Measurements from ENCODE around the gene EXOC3L4. TPM values are rescaled to one million over a fixed set of nuclear protein-coding genes. Genes with fewer than 3 reads are reported as not detected.

Gene EXOC3L4
- total and polyA plus RNA-seq, 9 of the 15 experiments (the other 6 are each of a cell fraction or from before 2014, with no cell fraction given), result 0.10 to 6.7 (median 0.98) TPM; not detected in 1

- Histone ChIP-seq H3K79me2 (ENCODE audit: control insufficient read depth, insufficient read depth, low read length) (no peaks in the 10 kb centered on the region), H3K9ac (ENCODE audit: insufficient read depth in 1 of 2, low read depth in 2 of 2, low read length in 2 of 2) (no peak overlapping the region), H3K4me2 (ENCODE audit: insufficient read depth, low read length) (no peak overlapping the region), H3K9me1 (ENCODE audit: control insufficient read depth, insufficient read depth, low read length) (no peaks in the 10 kb centered on the region), H3K27ac (ENCODE audit: extremely low read depth, low read depth, low read length) (no peak overlapping the region), H3K36me3 (ENCODE audit: control insufficient read depth, insufficient read depth, low read length) (no peaks in the 10 kb centered on the region), H3K4me3 (no peak overlapping the region), H3K9me3 (replicated peaks; ENCODE audit: control insufficient read depth, insufficient read depth, low read depth, low read length) (no peaks in the 10 kb centered on the region), H4K20me1 (replicated peaks; ENCODE audit: control insufficient read depth, insufficient read depth, low read length) (no peaks in the 10 kb centered on the region), H3K27me3 (ENCODE audit: control insufficient read depth in 2 of 2, insufficient read depth in 2 of 2, low read length in 2 of 2) (no peaks in the 10 kb centered on the region; a peak in 1 of 5 replicates), H2AFZ (ENCODE audit: low read depth, low read length) (no peak overlapping the region), H3K4me1 (replicated peaks in 1 of 2; ENCODE audit: control insufficient read depth in 2 of 2, insufficient read depth in 2 of 2, low read length in 2 of 2) (peaks cover 6 to 7% of the 10 kb centered on the region in 2 experiments; a peak in 4 of 5 replicates)
- 23% methylated on average over 4 of the region's 4 CpGs for WGBS (ENCODE audit: insufficient coverage, low coverage, missing lambda C conversion rate)
- CTCF ChIA-PET (ENCODE audit: low intra/inter-chr PET ratio), result no interaction called here
- POLR2A ChIA-PET, result no interaction called here
- DNase-seq (ENCODE audit: extremely low read depth in 1 of 4, low spot score in 3 of 4), result no peak
- ATAC-seq, result no peak
- no TSS peak for BruUV-seq (replicated peaks)
- no peak for TF ChIP-seq XRCC3 (IDR thresholded peaks at IDR 0.05)
- no peak for TF ChIP-seq BRD4 (IDR thresholded peaks at IDR 0.05)
- no peak for TF ChIP-seq ZNF384 (IDR thresholded peaks at IDR 0.05; ENCODE audit: low read depth, low read length)
- no peak for FAIRE-seq
- intact Hi-C loops (cut with micrococcal nuclease) (no loop called here), in situ Hi-C loops (cut with MboI) (no loop called here)
Measured at GRCh38 chr14:103144085-103144484, 49.6 kb downstream of the EXOC3L4 start.

- FAIRE-seq (no peak), DNase-seq (ENCODE audit: extremely low read depth in 1 of 4, low spot score in 3 of 4) (no peak), ATAC-seq (no peak)
- BruUV-seq (replicated peaks), result no TSS peak
- no peaks in the 10 kb centered on the region for H4K20me1 ChIP-seq (replicated peaks; ENCODE audit: control insufficient read depth, insufficient read depth, low read length)
- H3K4me3 ChIP-seq, result no peak overlapping the region
- no peak overlapping the region for H3K4me2 ChIP-seq (ENCODE audit: insufficient read depth, low read length)
- peaks cover 0 to 2% of the 10 kb centered on the region in 2 experiments; a peak in 3 of 5 replicates for H3K27me3 ChIP-seq (ENCODE audit: control insufficient read depth in 2 of 2, insufficient read depth in 2 of 2, low read length in 2 of 2)
- peaks cover 0 to 2% of the 10 kb centered on the region in 2 experiments; a peak in 3 of 5 replicates for H3K4me1 ChIP-seq (replicated peaks in 1 of 2; ENCODE audit: control insufficient read depth in 2 of 2, insufficient read depth in 2 of 2, low read length in 2 of 2)
- H2AFZ ChIP-seq (ENCODE audit: low read depth, low read length), result no peak overlapping the region
- POLR2A ChIA-PET, result interaction anchor here (0.6 to 0.7 kb wide), 2 partner anchors 31 to 40 kb away, joined by 3 to 5 read pairs; no protein-coding TSS in a partner anchor
- H3K9ac ChIP-seq (ENCODE audit: insufficient read depth in 1 of 2, low read depth in 2 of 2, low read length in 2 of 2), result peak overlapping the region in 1 of 2 experiments; percentile 56; a peak in 2 of 4 replicates
- H3K27ac ChIP-seq (ENCODE audit: extremely low read depth, low read depth, low read length), result no peak overlapping the region
- H3K9me1 ChIP-seq (ENCODE audit: control insufficient read depth, insufficient read depth, low read length), result no peaks in the 10 kb centered on the region
- WGBS (ENCODE audit: insufficient coverage, low coverage, missing lambda C conversion rate), result 45% methylated on average over 15 of the region's 19 CpGs
- in situ Hi-C loops (cut with MboI), result no loop called here
- intact Hi-C loops (cut with micrococcal nuclease), result no loop called here
- CTCF ChIA-PET (ENCODE audit: low intra/inter-chr PET ratio), result no interaction called here
- H3K36me3 ChIP-seq (ENCODE audit: control insufficient read depth, insufficient read depth, low read length), result no peaks in the 10 kb centered on the region
- H3K79me2 ChIP-seq (ENCODE audit: control insufficient read depth, insufficient read depth, low read length), result no peaks in the 10 kb centered on the region
- H3K9me3 ChIP-seq (replicated peaks; ENCODE audit: control insufficient read depth, insufficient read depth, low read depth, low read length), result no peaks in the 10 kb centered on the region
- TF ChIP-seq ZKSCAN1 (IDR thresholded peaks at IDR 0.05; ENCODE audit: low read depth, low read length) (no peak), HDAC6 (IDR thresholded peaks at IDR 0.05; ENCODE audit: low read depth, low read length) (no peak), ZBTB5 (IDR thresholded peaks at IDR 0.05) (no peak), ZNF644 (tag; IDR thresholded peaks at IDR 0.05; ENCODE audit: low read depth) (no peak), STAT5B (CRISPR knock-in tag; IDR thresholded peaks at IDR 0.05) (no peak), CREB1 (IDR thresholded peaks at IDR 0.05) (no peak), CREB1 (CRISPR knock-in tag; IDR thresholded peaks at IDR 0.05) (no peak), PATZ1 (CRISPR knock-in tag; IDR thresholded peaks at IDR 0.05; ENCODE audit: borderline replicate concordance) (no peak), SNRNP70 (optimal IDR thresholded peaks at IDR 0.05; ENCODE audit: low read depth, low read length) (no peak), MCM2 (IDR thresholded peaks at IDR 0.05; ENCODE audit: low read depth) (no peak)
Measured at GRCh38 chr14:103146141-103146709, 51.7 kb downstream of the EXOC3L4 start.
